H9 (cell line): ENCODE data around the gene CACNA2D3. TPM values are rescaled to one million over a fixed set of nuclear protein-coding genes. Genes with fewer than 3 reads are reported as not detected.

Experiments used
- DNase-seq: peaks from one replicate; pipeline ENCODE4 v3.0.0-alpha.2; 2017
- H2AFZ ChIP-seq: one replicate; pipeline ENCODE4 v1.6.1; 2013; ENCODE audit warnings: mild to moderate bottlenecking, low read length, control low read depth, moderate library complexity
- H2AK5ac ChIP-seq: 2 replicates; pipeline ENCODE4 v1.6.1; 2013; ENCODE audit warnings: low read length, control low read depth, mixed read lengths; ENCODE audit not compliant: insufficient read length
- H2BK120ac ChIP-seq: one replicate; pipeline ENCODE4 v1.6.1; 2013; ENCODE audit warnings: low read depth, mild to moderate bottlenecking, low read length, control low read depth, inconsistent platforms; ENCODE audit not compliant: poor library complexity, severe bottlenecking
- H2BK12ac ChIP-seq: 2 replicates; pipeline ENCODE4 v1.6.1; 2013; ENCODE audit warnings: low read length, control low read depth, mixed read lengths, low read depth; ENCODE audit not compliant: insufficient read length
- H2BK15ac ChIP-seq: 2 replicates; pipeline ENCODE4 v1.6.1; 2013; ENCODE audit warnings: low read depth, low read length, control low read depth
- H2BK20ac ChIP-seq: one replicate; pipeline ENCODE4 v1.6.1; 2013; ENCODE audit warnings: low read depth, mild to moderate bottlenecking, low read length, control low read depth, inconsistent platforms; ENCODE audit not compliant: poor library complexity, severe bottlenecking
- H2BK5ac ChIP-seq: 2 replicates; pipeline ENCODE4 v1.6.1; 2013; ENCODE audit warnings: low read length, control low read depth, mixed read lengths; ENCODE audit not compliant: insufficient read length
- H3K14ac ChIP-seq: 2 replicates; pipeline ENCODE4 v1.6.1; 2013; ENCODE audit warnings: low read length, control low read depth; ENCODE audit not compliant: insufficient read depth
- H3K18ac ChIP-seq: 2 replicates; pipeline ENCODE4 v1.6.1; 2013; ENCODE audit warnings: low read depth, mild to moderate bottlenecking, mixed read lengths, low read length, control low read depth; ENCODE audit not compliant: insufficient read length
- H3K23ac ChIP-seq: 2 replicates; pipeline ENCODE4 v1.6.1; 2013; ENCODE audit warnings: low read length, control low read depth, mixed read lengths, low read depth; ENCODE audit not compliant: insufficient read length
- H3K23me2 ChIP-seq: 2 replicates; pipeline ENCODE4 v1.6.1; 2013; ENCODE audit warnings: low read depth, mild to moderate bottlenecking, mixed read lengths, low read length, control low read depth; ENCODE audit not compliant: insufficient read length, poor library complexity, severe bottlenecking
- H3K27ac ChIP-seq: 2 replicates; pipeline ENCODE4 v1.5.1; 2013; ENCODE audit warnings: low read length, control low read depth, mixed read lengths, low read depth; ENCODE audit not compliant: insufficient read length
- H3K27me3 ChIP-seq: 2 replicates; pipeline ENCODE4 v1.6.1; 2013; ENCODE audit warnings: low read length, control low read depth, inconsistent platforms; ENCODE audit not compliant: insufficient read depth
- H3K4ac ChIP-seq: 2 replicates; pipeline ENCODE4 v1.6.1; 2013; ENCODE audit warnings: low read depth, mild to moderate bottlenecking, control low read depth, inconsistent platforms, low read length, moderate library complexity
- H3K4me1 ChIP-seq: 2 replicates; pipeline ENCODE4 v1.6.1; 2013; ENCODE audit warnings: low read length, control low read depth, inconsistent platforms; ENCODE audit not compliant: insufficient read depth
- H3K4me2 ChIP-seq: 2 replicates; pipeline ENCODE4 v1.6.1; 2013; ENCODE audit warnings: low read length, control low read depth, mixed read lengths; ENCODE audit not compliant: insufficient read length, insufficient read depth
- H3K56ac ChIP-seq: 2 replicates; pipeline ENCODE4 v1.6.1; 2013; ENCODE audit warnings: low read depth, mild to moderate bottlenecking, mixed read lengths, low read length, control low read depth; ENCODE audit not compliant: insufficient read length
- H3K79me1 ChIP-seq: 2 replicates; pipeline ENCODE4 v1.6.1; 2013; ENCODE audit warnings: low read depth, mild to moderate bottlenecking, moderate library complexity, low read length, control low read depth, inconsistent platforms; ENCODE audit not compliant: insufficient read depth, poor library complexity, severe bottlenecking
- H3K79me2 ChIP-seq: 2 replicates; pipeline ENCODE4 v1.6.1; 2013; ENCODE audit warnings: low read length, control low read depth, inconsistent platforms; ENCODE audit not compliant: insufficient read depth
- H3K9ac ChIP-seq: 2 replicates; pipeline ENCODE4 v1.6.1; 2013; ENCODE audit warnings: low read length, control low read depth, mixed read lengths; ENCODE audit not compliant: insufficient read length; ENCODE audit errors: extremely low read depth
- H3K9me3 ChIP-seq: one replicate; pipeline ENCODE4 v1.6.1; 2013; ENCODE audit warnings: low read depth, low read length, inconsistent platforms; ENCODE audit not compliant: control insufficient read depth
- H3T11ph ChIP-seq: one replicate; pipeline ENCODE4 v1.6.1; 2013; ENCODE audit warnings: mild to moderate bottlenecking, low read length, control low read depth, inconsistent platforms
- H4K20me1 ChIP-seq: one replicate; pipeline ENCODE4 v1.6.1; 2013; ENCODE audit not compliant: control insufficient read depth, insufficient read length, insufficient read depth
- H4K5ac ChIP-seq: 2 replicates; pipeline ENCODE4 v1.6.1; 2013; ENCODE audit warnings: low read depth, mild to moderate bottlenecking, mixed read lengths, low read length, control low read depth; ENCODE audit not compliant: insufficient read length
- H4K8ac ChIP-seq: replicated peaks from 2 replicates; pipeline ENCODE4 v1.6.1; 2013; ENCODE audit warnings: low read length, control low read depth, mixed read lengths, low read depth; ENCODE audit not compliant: insufficient read length
- H4K91ac ChIP-seq: 2 replicates; pipeline ENCODE4 v1.6.1; 2013; ENCODE audit warnings: low read depth, mild to moderate bottlenecking, moderate library complexity, mixed read lengths, low read length, control low read depth; ENCODE audit not compliant: insufficient read length
- H3K27ac Mint-ChIP-seq, 3 experiments: 2 replicates in 2 of 3; 3 replicates in 1 of 3; pipeline ENCODE4 v1.8.0; 2020 to 2021; ENCODE audit warnings: mixed read lengths in 3 of 3, mild to moderate bottlenecking in 1 of 3, moderate library complexity in 1 of 3
- H3K27me3 Mint-ChIP-seq: 2 replicates; pipeline ENCODE4 v1.8.0; 2021; ENCODE audit warnings: low read depth, mild to moderate bottlenecking, moderate library complexity, mixed read lengths
- H3K36me3 Mint-ChIP-seq, 3 experiments: 2 replicates in 2 of 3; 3 replicates in 1 of 3; pipeline ENCODE4 v1.8.0; 2020 to 2021; ENCODE audit warnings: low read depth in 3 of 3, mixed read lengths in 3 of 3; ENCODE audit not compliant: insufficient read depth in 1 of 3
- H3K4me1 Mint-ChIP-seq, 2 experiments: 2 replicates each; pipeline ENCODE4 v1.8.0; 2020; ENCODE audit warnings: mixed read lengths in 2 of 2
- H3K4me3 Mint-ChIP-seq, 2 experiments: 2 replicates in 1 of 2; 3 replicates in 1 of 2; pipeline ENCODE4 v1.8.0; 2020 to 2021; ENCODE audit warnings: mild to moderate bottlenecking in 2 of 2, mixed read lengths in 2 of 2, moderate library complexity in 1 of 2
- H3K9me3 Mint-ChIP-seq, 2 experiments: 2 replicates in 1 of 2; 3 replicates in 1 of 2; pipeline ENCODE4 v1.8.0; 2020; ENCODE audit warnings: mild to moderate bottlenecking in 2 of 2, mixed read lengths in 2 of 2, moderate library complexity in 1 of 2
- WGBS: extraction: QIAGEN DNeasy Blood & Tissue Kit; methylation state at CpG from one replicate; pipeline ENCODE4 v1.1.7; 2013; ENCODE audit warnings: missing lambda C conversion rate, low lambda C conversion rate, mixed read lengths; ENCODE audit not compliant: insufficient read length; ENCODE audit errors: extremely low coverage; 5-methylcytosine and 5-hydroxymethylcytosine counted together
- total RNA-seq: library from RNA; stranded (reverse); gene quantifications from 2 replicates; pipeline ENCODE4 v1.2.1, GENCODE V29; 2021
- TF ChIP-seq, protein P1 (sequence below): fragments of 200-600 bp; sonication (generic); conservative IDR thresholded peaks from 3 replicates; pipeline ENCODE4 v1.8.0; 2021; ENCODE audit warnings: antibody characterized with exemption, mild to moderate bottlenecking

The CACNA2D3 gene
- total RNA-seq, 1 experiment from 2014 or later = 3.2 TPM

DNA sequence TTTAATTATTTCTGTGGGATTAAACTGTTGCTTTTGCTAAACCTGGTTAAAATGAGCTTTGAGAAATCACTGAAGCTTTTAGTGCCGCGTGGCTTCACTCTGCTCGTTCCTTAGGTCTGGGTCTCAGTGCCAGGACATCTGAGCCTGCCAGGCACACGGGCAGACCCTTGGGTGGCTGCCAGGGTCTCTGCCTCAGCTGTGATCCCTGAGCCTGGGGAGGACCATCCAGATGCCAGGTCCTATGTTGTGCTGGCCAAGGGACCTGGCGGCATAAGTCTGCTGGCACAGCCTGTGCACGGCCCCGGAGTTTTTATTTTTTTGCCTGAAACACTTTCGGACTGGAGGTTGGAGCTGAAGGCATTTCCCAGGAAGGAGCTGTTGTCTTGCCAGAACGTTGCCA lies 477.4 kb downstream of the CACNA2D3 start:
- no peaks in the 10 kb centered on the region for H4K20me1 ChIP-seq
- H2BK15ac ChIP-seq = no peak overlapping the region
- H3K23me2 ChIP-seq = no peaks in the 10 kb centered on the region
- H2BK120ac ChIP-seq = no peak overlapping the region
- Mint-ChIP-seq H3K36me3 (no peaks in the 10 kb centered on the region), H3K4me3 (no peak overlapping the region; a peak in 1 of 5 replicates), H3K9me3 (no peaks in the 10 kb centered on the region), H3K27me3 (peaks cover 12% of the 10 kb centered on the region), H3K4me1 (peaks cover 23 to 30% of the 10 kb centered on the region in 2 experiments), H3K27ac (no peak overlapping the region)
- no peak for DNase-seq
- WGBS = no CpG with 5 or more reads among the region's 9 CpGs
- H3K18ac ChIP-seq = no peak overlapping the region
- no peak overlapping the region for H4K8ac ChIP-seq
- TF ChIP-seq, protein P1, sequence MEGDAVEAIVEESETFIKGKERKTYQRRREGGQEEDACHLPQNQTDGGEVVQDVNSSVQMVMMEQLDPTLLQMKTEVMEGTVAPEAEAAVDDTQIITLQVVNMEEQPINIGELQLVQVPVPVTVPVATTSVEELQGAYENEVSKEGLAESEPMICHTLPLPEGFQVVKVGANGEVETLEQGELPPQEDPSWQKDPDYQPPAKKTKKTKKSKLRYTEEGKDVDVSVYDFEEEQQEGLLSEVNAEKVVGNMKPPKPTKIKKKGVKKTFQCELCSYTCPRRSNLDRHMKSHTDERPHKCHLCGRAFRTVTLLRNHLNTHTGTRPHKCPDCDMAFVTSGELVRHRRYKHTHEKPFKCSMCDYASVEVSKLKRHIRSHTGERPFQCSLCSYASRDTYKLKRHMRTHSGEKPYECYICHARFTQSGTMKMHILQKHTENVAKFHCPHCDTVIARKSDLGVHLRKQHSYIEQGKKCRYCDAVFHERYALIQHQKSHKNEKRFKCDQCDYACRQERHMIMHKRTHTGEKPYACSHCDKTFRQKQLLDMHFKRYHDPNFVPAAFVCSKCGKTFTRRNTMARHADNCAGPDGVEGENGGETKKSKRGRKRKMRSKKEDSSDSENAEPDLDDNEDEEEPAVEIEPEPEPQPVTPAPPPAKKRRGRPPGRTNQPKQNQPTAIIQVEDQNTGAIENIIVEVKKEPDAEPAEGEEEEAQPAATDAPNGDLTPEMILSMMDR = no peak
- H3K56ac ChIP-seq = no peak overlapping the region
- H3K4me2 ChIP-seq = no peak overlapping the region
- no peaks in the 10 kb centered on the region for H3K9me3 ChIP-seq
- H3K14ac ChIP-seq = peak overlapping the region; percentile 46; the same call in 1 of the 2 replicates
- no peak overlapping the region for H4K5ac ChIP-seq
- no peaks in the 10 kb centered on the region for H3K79me1 ChIP-seq
- no peak overlapping the region for H3K27ac ChIP-seq
- H3T11ph ChIP-seq = no peak overlapping the region
- no peaks in the 10 kb centered on the region for H3K79me2 ChIP-seq
- H2BK5ac ChIP-seq = no peak overlapping the region
- H3K9ac ChIP-seq = no peak overlapping the region
- H3K23ac ChIP-seq = no peak overlapping the region
- no peak overlapping the region for H2BK12ac ChIP-seq
- H3K4me1 ChIP-seq = peaks cover 5% of the 10 kb centered on the region; the same call in 1 of the 2 replicates
- no peak overlapping the region for H2BK20ac ChIP-seq
- H3K4ac ChIP-seq = no peak overlapping the region
- H2AK5ac ChIP-seq = no peak overlapping the region
- no peak overlapping the region for H4K91ac ChIP-seq
- no peaks in the 10 kb centered on the region for H3K27me3 ChIP-seq
- H2AFZ ChIP-seq = no peak overlapping the region
